H1 (cell line): ENCODE measurements around the gene COL16A1. TPM values are rescaled to one million over a fixed set of nuclear protein-coding genes. Genes with fewer than 3 reads are reported as not detected.

Source experiments
- CTCF ChIA-PET: fragments of 300-600 bp; sonication (Branson Sonifier 250); formaldehyde crosslinking; loops from one replicate; lab custom pipeline; 2021; ENCODE audit not compliant: partially characterized antibody; lab: Charles Lee
- POLR2A ChIA-PET: fragments of 300-600 bp; sonication (Branson Sonifier 250); formaldehyde crosslinking; loops from one replicate; lab custom pipeline; 2021; ENCODE audit warnings: inconsistent platforms; ENCODE audit not compliant: partially characterized antibody; lab: Charles Lee
- DNase-seq, 2 experiments: peaks; one replicate each; pipeline versions ENCODE4 v3.0.0 to v3.0.0-alpha.2; 2010 to 2022; ENCODE audit warnings: low spot score in 2 of 2, low read depth in 1 of 2, mixed read lengths in 1 of 2
- FAIRE-seq: peaks from 2 replicates; lab custom pipeline; 2011; peaks lifted over from hg19 to GRCh38; lab: Jason Lieb, UNC
- H2AFZ ChIP-seq: 2 replicates; pipeline ENCODE4 v1.8.1; 2012; ENCODE audit warnings: low read length, inconsistent platforms
- H2AK5ac ChIP-seq: 2 replicates; pipeline ENCODE4 v1.6.1; 2013; ENCODE audit warnings: low read depth, low read length
- H2BK120ac ChIP-seq: replicated peaks from 2 replicates; pipeline ENCODE3; 2013; ENCODE audit warnings: low read depth, low read length, inconsistent platforms
- H2BK12ac ChIP-seq: 2 replicates; pipeline ENCODE4 v1.6.1; 2013; ENCODE audit warnings: low read depth, low read length
- H2BK15ac ChIP-seq: 2 replicates; pipeline ENCODE4 v1.6.1; 2013; ENCODE audit warnings: low read length
- H2BK20ac ChIP-seq: 2 replicates; pipeline ENCODE4 v1.6.1; 2013; ENCODE audit warnings: low read length
- H2BK5ac ChIP-seq: 2 replicates; pipeline ENCODE4 v1.6.1; 2013; ENCODE audit warnings: low read depth, low read length
- H3K14ac ChIP-seq: 2 replicates; pipeline ENCODE4 v1.6.1; 2013; ENCODE audit warnings: inconsistent platforms; ENCODE audit not compliant: insufficient read length
- H3K18ac ChIP-seq: 2 replicates; pipeline ENCODE4 v1.6.1; 2013; ENCODE audit warnings: low read length; ENCODE audit errors: extremely low read depth
- H3K23ac ChIP-seq: 2 replicates; pipeline ENCODE4 v1.6.1; 2013; ENCODE audit warnings: inconsistent platforms; ENCODE audit not compliant: insufficient read length
- H3K23me2 ChIP-seq: 2 replicates; pipeline ENCODE4 v1.6.1; 2013; ENCODE audit warnings: low read depth, low read length
- H3K27ac ChIP-seq: 2 replicates; pipeline ENCODE4 v1.6.1; 2011; ENCODE audit warnings: low read depth, low read length, inconsistent platforms
- H3K27me3 ChIP-seq, 4 experiments: replicated peaks in 1 of 4; 1 replicate in 1 of 4; 2 replicates in 3 of 4; pipeline versions ENCODE4 v1.6.1 to v1.8.1; 2011 to 2013; ENCODE audit warnings: low read length in 3 of 4, mild to moderate bottlenecking in 3 of 4, inconsistent platforms in 2 of 4, mixed read lengths in 2 of 4, moderate library complexity in 1 of 4; ENCODE audit not compliant: control insufficient read depth in 3 of 4, insufficient read depth in 3 of 4; ENCODE audit errors: extremely low read depth in 1 of 4
- H3K36me3 ChIP-seq, 4 experiments: 2 replicates each; pipeline versions ENCODE4 v1.6.1 to v1.8.1; 2011 to 2013; ENCODE audit warnings: mild to moderate bottlenecking in 4 of 4, low read length in 3 of 4, moderate library complexity in 2 of 4, control low read depth in 1 of 4, inconsistent platforms in 1 of 4; ENCODE audit not compliant: insufficient read depth in 4 of 4, control insufficient read depth in 2 of 4
- H3K4ac ChIP-seq: replicated peaks from 2 replicates; pipeline ENCODE3; 2013; ENCODE audit warnings: low read length, low read depth, mixed read lengths, inconsistent platforms; ENCODE audit not compliant: insufficient read length
- H3K4me1 ChIP-seq, 4 experiments: replicated peaks in 1 of 4; 1 replicate in 1 of 4; 2 replicates in 3 of 4; pipeline versions ENCODE4 v1.6.1 to v1.8.1; 2011 to 2013; ENCODE audit warnings: low read length in 3 of 4, inconsistent platforms in 2 of 4, mixed read lengths in 1 of 4; ENCODE audit not compliant: insufficient read depth in 4 of 4, control insufficient read depth in 3 of 4
- H3K4me2 ChIP-seq, 2 experiments: 2 replicates each; pipeline versions ENCODE4 v1.6.1 to v1.8.1; 2011 to 2013; ENCODE audit warnings: low read depth in 2 of 2, low read length in 2 of 2, control low read depth in 1 of 2, inconsistent platforms in 1 of 2, mild to moderate bottlenecking in 1 of 2; ENCODE audit not compliant: insufficient read depth in 1 of 2
- H3K4me3 ChIP-seq, 4 experiments: fragments of 200-600, 300-600 bp in 1 of 4; sonication (generic), shearing (Covaris generic), sonication (Bioruptor Twin) in 1 of 4; 2 replicates each; pipeline versions ENCODE4 v1.5.1 to v1.8.1; 2011 to 2016; ENCODE audit warnings: low read length in 4 of 4, low read depth in 3 of 4, control low read depth in 2 of 4, inconsistent platforms in 2 of 4, mild to moderate bottlenecking in 2 of 4, mixed read lengths in 1 of 4, moderate library complexity in 1 of 4; ENCODE audit not compliant: insufficient read depth in 2 of 4; ENCODE audit errors: extremely low read depth in 1 of 4
- H3K56ac ChIP-seq: replicated peaks from 2 replicates; pipeline ENCODE3; 2013; ENCODE audit warnings: low read depth, mild to moderate bottlenecking, mixed read lengths, low read length, inconsistent platforms; ENCODE audit not compliant: insufficient read length
- H3K79me1 ChIP-seq: 2 replicates; pipeline ENCODE4 v1.6.1; 2013; ENCODE audit warnings: low read depth, low read length, control low read depth
- H3K79me2 ChIP-seq, 2 experiments: 2 replicates each; pipeline versions ENCODE4 v1.6.1 to v1.8.1; 2012 to 2013; ENCODE audit warnings: low read length in 2 of 2, mild to moderate bottlenecking in 2 of 2, inconsistent platforms in 1 of 2; ENCODE audit not compliant: insufficient read depth in 2 of 2, control insufficient read depth in 1 of 2
- H3K9ac ChIP-seq, 4 experiments: replicated peaks in 1 of 4; 1 replicate in 1 of 4; 2 replicates in 3 of 4; pipeline versions ENCODE4 v1.6.1 to v1.8.1; 2011 to 2013; ENCODE audit warnings: low read depth in 3 of 4, low read length in 3 of 4, control low read depth in 2 of 4, mild to moderate bottlenecking in 2 of 4, moderate library complexity in 2 of 4, inconsistent platforms in 1 of 4; ENCODE audit errors: extremely low read depth in 1 of 4
- H3K9me3 ChIP-seq, 2 experiments: 2 replicates each; pipeline versions ENCODE4 v1.6.1 to v1.8.1; 2012 to 2013; ENCODE audit warnings: mild to moderate bottlenecking in 2 of 2, moderate library complexity in 2 of 2, control low read depth in 1 of 2, inconsistent platforms in 1 of 2, low read depth in 1 of 2, low read length in 1 of 2, mixed read lengths in 1 of 2; ENCODE audit not compliant: insufficient read depth in 2 of 2
- H4K20me1 ChIP-seq, 2 experiments: replicated peaks in 1 of 2; 2 replicates each; pipeline versions ENCODE3 to v1.8.1; 2011 to 2013; ENCODE audit warnings: inconsistent platforms in 2 of 2, low read length in 2 of 2, mild to moderate bottlenecking in 1 of 2; ENCODE audit not compliant: insufficient read depth in 2 of 2, control insufficient read depth in 1 of 2
- H4K5ac ChIP-seq: 2 replicates; pipeline ENCODE4 v1.6.1; 2013; ENCODE audit warnings: low read length, low read depth, mixed read lengths, inconsistent platforms; ENCODE audit not compliant: insufficient read length
- H4K8ac ChIP-seq: 2 replicates; pipeline ENCODE4 v1.8.0; 2013; ENCODE audit warnings: mild to moderate bottlenecking, moderate library complexity, low read length, inconsistent platforms; ENCODE audit not compliant: insufficient read depth; ENCODE audit errors: extremely low read depth
- H4K91ac ChIP-seq: replicated peaks from 2 replicates; pipeline ENCODE3; 2013; ENCODE audit warnings: low read length, mixed read lengths, inconsistent platforms; ENCODE audit not compliant: insufficient read length
- HDAC2 ChIP-seq, 2 experiments: fragments of 300-600 bp in 1 of 2; sonication (generic) in 1 of 2; IDR thresholded peaks; 2 replicates each; pipeline ENCODE4 v1.6.1; 2011 to 2012; ENCODE audit warnings: low read depth in 2 of 2, low read length in 2 of 2, mild to moderate bottlenecking in 2 of 2, moderate library complexity in 2 of 2, borderline replicate concordance in 1 of 2, inconsistent platforms in 1 of 2
- RNF2 ChIP-seq: fragments of 200-900, 300-1000 bp; sonication (generic); IDR thresholded peaks from 2 replicates; pipeline ENCODE4 v1.7.1; 2016; ENCODE audit warnings: borderline replicate concordance, low read depth, mild to moderate bottlenecking, antibody characterized with exemption, low read length; ENCODE audit not compliant: poor library complexity, severe bottlenecking; ENCODE audit errors: missing control alignments
- SUZ12 ChIP-seq: fragments of 200-600 bp; sonication (generic); IDR thresholded peaks from 2 replicates; pipeline ENCODE4 v1.6.1; 2012; ENCODE audit warnings: mild to moderate bottlenecking, inconsistent platforms, low read length, moderate library complexity, mixed read lengths
- WGBS, 2 experiments: shearing (Covaris generic) in 1 of 2; methylation state at CpG; one replicate each; pipeline versions ENCODE4 v1.1.6 to v1.1.7; 2013 to 2015; ENCODE audit warnings: low lambda C conversion rate in 2 of 2, mixed read lengths in 2 of 2, inconsistent platforms in 1 of 2, low coverage in 1 of 2, missing lambda C conversion rate in 1 of 2; ENCODE audit not compliant: insufficient replicate concordance in 2 of 2, insufficient coverage in 1 of 2, insufficient read length in 1 of 2; ENCODE audit errors: extremely low coverage in 1 of 2, missing lambda C conversion rate in 1 of 2; 5-methylcytosine and 5-hydroxymethylcytosine counted together
- polyA plus RNA-seq, 7 experiments: library from polyadenylated mRNA; depleted of rRNA in 3 of 7; stranded (reverse) in 5 of 7; unstranded in 2 of 7; fragments of >200 nt in 5 of 7; fragments of 200-250 nt in 2 of 7; gene quantifications; 1 replicate in 5 of 7; 2 replicates in 1 of 7; 4 replicates in 1 of 7; pipeline versions ENCODE4 v1.2.1 to v1.2.3, GENCODE V29; 2011 to 2013; ENCODE audit warnings: missing spikeins in 2 of 7, mixed read lengths in 2 of 7
- total RNA-seq: library from RNA; stranded (reverse); fragmentation: NEBNext Ultra II Directional; extraction: Animal tissue kit (Norgen Biotek cat#: 25700); gene quantifications from 2 replicates; pipeline ENCODE4 v1.2.1, GENCODE V29; 2021

The COL16A1 gene
- total and polyA plus RNA-seq, 2 of the 8 experiments (the other 6 are each of a cell fraction or from before 2014, with no cell fraction given): 2.0 to 10.5 TPM

DNA sequence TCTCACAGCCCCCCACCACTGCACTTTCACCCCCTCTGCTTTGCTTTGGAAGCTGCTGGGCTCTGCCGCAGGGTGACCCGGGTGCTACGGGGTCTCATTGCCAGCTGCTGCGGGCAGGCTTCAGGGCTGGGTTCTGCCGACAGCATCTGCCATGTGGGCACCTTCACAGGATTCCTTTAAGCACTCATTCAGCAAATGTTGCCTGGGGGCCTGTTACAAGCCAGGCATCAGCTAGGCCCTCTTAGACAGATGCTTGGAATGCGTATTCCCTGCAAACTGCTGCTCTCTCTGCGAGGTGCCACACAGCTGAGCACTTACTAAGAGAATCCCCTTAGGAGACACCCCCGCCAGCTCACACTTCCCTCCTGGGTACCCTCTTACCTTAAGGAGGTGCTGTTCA is 29.2 kb downstream of the COL16A1 start:
- Histone ChIP-seq H3K4me3 (no peak overlapping the region), H2AK5ac (no peak overlapping the region), H3K23ac (no peak overlapping the region), H3K9me3 (no peaks in the 10 kb centered on the region), H3K18ac (no peak overlapping the region), H2BK12ac (no peak overlapping the region), H3K36me3 (no peaks in the 10 kb centered on the region), H4K8ac (no peak overlapping the region; the same call in 1 of the 2 replicates), H3K4me2 (no peak overlapping the region), H3K14ac (no peak overlapping the region), H2BK15ac (no peak overlapping the region), H2BK20ac (no peak overlapping the region), H3K27me3 (no peaks in the 10 kb centered on the region), H4K5ac (no peak overlapping the region), H4K91ac (no peak overlapping the region), H2BK120ac (no peak overlapping the region), H3K9ac (no peak overlapping the region), H3K4me1 (peaks cover 0 to 9% (median 7%) of the 10 kb centered on the region in 4 experiments; a peak in 5 of 7 replicates), H2AFZ (no peak overlapping the region), H3K4ac (no peak overlapping the region), H3K27ac (no peak overlapping the region), H3K56ac (no peak overlapping the region), H2BK5ac (no peak overlapping the region), H3K23me2 (no peaks in the 10 kb centered on the region), H3K79me2 (no peaks in the 10 kb centered on the region), H4K20me1 (peaks cover 0 to 1% of the 10 kb centered on the region in 2 experiments), H3K79me1 (no peaks in the 10 kb centered on the region)
- CTCF ChIA-PET: interaction anchor here (1.7 to 24.1 kb wide), 7 partner anchors 7 to 114 kb away, joined by 4 to 370 read pairs (median 10); partner anchors contain the start of gene COL16A1
- TF ChIP-seq RNF2 (no peak), SUZ12 (no peak), HDAC2 (IDR thresholded peaks at IDR 0.05; ENCODE audit: borderline replicate concordance in 1 of 2, low read depth in 2 of 2, low read length in 2 of 2) (no peak)
- POLR2A ChIA-PET: interaction anchor here (1.1 to 1.6 kb wide), 3 partner anchors 12 to 267 kb away, joined by 3 to 5 read pairs (median 4); no protein-coding TSS in a partner anchor
- 91% methylated on average over 8 of the region's 8 CpGs; no CpG with 5 or more reads in 1 of the 2 experiments for WGBS, 2 experiments
- no peak for FAIRE-seq
- DNase-seq: peak in 1 of 2 experiments; percentile 10
